ENCODE results near the gene SNED1.
"Not testable (repeated sequence)": the region's sequence is repeated elsewhere in the genome, so short reads cannot be mapped to it uniquely, and the experiment has no call there.

GRCh38 chr2:240975903-240976302 lies 22.5 kb upstream of the SNED1 start:
- TF ChIP-seq CTCF (conservative IDR thresholded peaks at IDR 0.05; ENCODE audit: low read length); EZH2phosphoT487 (IDR thresholded peaks at IDR 0.05; ENCODE audit: borderline replicate concordance, low read depth, low read length): not testable (repeated sequence)

Data from OCI-LY7 (cell line).